Thyroid gland (tissue), 4 donors: ENCODE data around the gene SPOCK1. TPM values are rescaled to one million over a fixed set of nuclear protein-coding genes. Genes with fewer than 3 reads are reported as not detected.

ENCODE experiments used
- DNase-seq, 2 donors: peaks; one replicate each; pipeline ENCODE4 v3.0.0-alpha.2; 2019
- H3K27ac ChIP-seq, 3 donors: fragments of 200-600 bp; sonication (generic); 1 replicate in 2 of 3; 2 replicates in 1 of 3; pipeline ENCODE4 v1.5.1; 2016 to 2019; ENCODE audit warnings: mild to moderate bottlenecking in 1 of 3, moderate library complexity in 1 of 3
- H3K27me3 ChIP-seq: fragments of 200-600 bp; sonication (generic); one replicate; pipeline ENCODE4 v1.5.1; 2019
- H3K36me3 ChIP-seq, 2 donors: fragments of 200-600 bp; sonication (generic); one replicate each; pipeline ENCODE4 v1.5.1; 2016 to 2019
- H3K4me1 ChIP-seq, 2 donors: fragments of 200-600 bp; sonication (generic); one replicate each; pipeline ENCODE4 v1.5.1; 2017 to 2019
- H3K4me3 ChIP-seq, 3 donors: fragments of 200-600 bp; sonication (generic); replicated peaks in 1 of 3; 1 replicate in 2 of 3; 2 replicates in 1 of 3; pipeline ENCODE4 v1.5.1; 2016; ENCODE audit warnings: mild to moderate bottlenecking in 1 of 3
- H3K9me3 ChIP-seq: fragments of 200-600 bp; sonication (generic); one replicate; pipeline ENCODE4 v1.5.1; 2017
- CTCF ChIP-seq, 6 experiments: fragments of 200-600 bp in 3 of 6; fragments of 450-650 bp in 3 of 6; sonication (generic) in 3 of 6; IDR thresholded peaks; one replicate each; pipeline ENCODE4 v1.5.1; 2016 to 2019; ENCODE audit warnings: antibody characterized with exemption in 6 of 6, mild to moderate bottlenecking in 2 of 6, inconsistent platforms in 1 of 6, moderate library complexity in 1 of 6
- POLR2A ChIP-seq, 2 donors: fragments of 450-650 bp; IDR thresholded peaks; one replicate each; pipeline ENCODE4 v1.6.1; 2017; ENCODE audit warnings: antibody characterized with exemption in 2 of 2, mild to moderate bottlenecking in 2 of 2, moderate library complexity in 1 of 2
- WGBS, 2 donors: methylation state at CpG; one replicate each; pipeline ENCODE4 v1.1.5; 2017; 5-methylcytosine and 5-hydroxymethylcytosine counted together
- intact Hi-C: fragments of 100-400 bp; cut with DNase I; formaldehyde crosslinking; loops from one replicate; pipeline ENCODE4 v1.15.1; 2023
- total RNA-seq, 4 donors: library from RNA; depleted of rRNA; stranded (reverse); fragments of >200 nt; gene quantifications; one replicate each; pipeline ENCODE4 v1.2.3, GENCODE V29; 2016

The SPOCK1 gene
- total RNA-seq, 4 donors from 2014 or later: 15.8 to 34.1 (median 27.5) TPM

GRCh38 chr5:137113939-137114338 is 385.2 kb downstream of the SPOCK1 start:
- Histone ChIP-seq H3K4me1 (no peaks in the 10 kb centered on the region), H3K27me3 (no peaks in the 10 kb centered on the region), H3K9me3 (no peaks in the 10 kb centered on the region), H3K4me3 (no peak overlapping the region), H3K36me3 (no peaks in the 10 kb centered on the region), H3K27ac (no peak overlapping the region)
- intact Hi-C loops: no loop called here
- TF ChIP-seq CTCF (IDR thresholded peaks at IDR 0.05) (no peak), POLR2A (IDR thresholded peaks at IDR 0.05) (no peak)
- WGBS, 2 donors: 57 to 63% methylated on average over 3 of the region's 3 CpGs
- no peak for DNase-seq

- H3K27ac ChIP-seq: no peak overlapping the region
- H3K27me3 ChIP-seq: no peaks in the 10 kb centered on the region
- 78% methylated on average over 7 of the region's 7 CpGs for WGBS, 2 donors
- DNase-seq: no peak
- no peaks in the 10 kb centered on the region for H3K36me3 ChIP-seq
- no peaks in the 10 kb centered on the region for H3K4me1 ChIP-seq
- intact Hi-C loops: no loop called here
- TF ChIP-seq POLR2A (IDR thresholded peaks at IDR 0.05) (no peak), CTCF (IDR thresholded peaks at IDR 0.05) (no peak)
- H3K9me3 ChIP-seq: no peaks in the 10 kb centered on the region
- no peak overlapping the region for H3K4me3 ChIP-seq
Observed at GRCh38 chr5:137113161-137113560, 386.0 kb downstream of the SPOCK1 start.

GRCh38 chr5:137105351-137106035 is 393.6 kb downstream of the SPOCK1 start:
- Histone ChIP-seq H3K36me3 (no peaks in the 10 kb centered on the region), H3K27me3 (no peaks in the 10 kb centered on the region), H3K4me1 (no peaks in the 10 kb centered on the region), H3K27ac (no peak overlapping the region), H3K4me3 (no peak overlapping the region), H3K9me3 (no peaks in the 10 kb centered on the region)
- TF ChIP-seq POLR2A (IDR thresholded peaks at IDR 0.05) (no peak), CTCF (IDR thresholded peaks at IDR 0.05) (no peak)
- intact Hi-C loops: no loop called here
- DNase-seq: no peak
- 81 to 87% methylated on average over 11 of the region's 11 CpGs for WGBS, 2 donors

- TF ChIP-seq POLR2A (IDR thresholded peaks at IDR 0.05): no peak
- no peak for TF ChIP-seq CTCF (IDR thresholded peaks at IDR 0.05)
- intact Hi-C loops: no loop called here
- Histone ChIP-seq H3K27me3 (no peaks in the 10 kb centered on the region), H3K4me3 (no peak overlapping the region), H3K4me1 (no peaks in the 10 kb centered on the region), H3K36me3 (no peaks in the 10 kb centered on the region), H3K27ac (no peak overlapping the region), H3K9me3 (no peaks in the 10 kb centered on the region)
- no peak for DNase-seq
- 59 to 62% methylated on average over 2 of the region's 2 CpGs for WGBS, 2 donors
Observed at GRCh38 chr5:137101544-137101943, 397.6 kb downstream of the SPOCK1 start.

GRCh38 chr5:137099651-137100050 is 399.5 kb downstream of the SPOCK1 start:
- no peaks in the 10 kb centered on the region for H3K9me3 ChIP-seq
- H3K27ac ChIP-seq: no peak overlapping the region
- 57 to 66% methylated on average over 3 of the region's 3 CpGs for WGBS, 2 donors
- no peak overlapping the region for H3K4me3 ChIP-seq
- TF ChIP-seq POLR2A (IDR thresholded peaks at IDR 0.05) (no peak), CTCF (IDR thresholded peaks at IDR 0.05) (no peak)
- intact Hi-C loops: no loop called here
- no peaks in the 10 kb centered on the region for H3K27me3 ChIP-seq
- no peaks in the 10 kb centered on the region for H3K4me1 ChIP-seq
- no peaks in the 10 kb centered on the region for H3K36me3 ChIP-seq
- DNase-seq: no peak
